Activated CD4-positive, alpha-beta T cell treated with anti-CD3 and anti-CD28 coated beads, Interleukin-10, Interleukin-2, amounts not matched to agents 100 ng/mL and 50 ng/mL, durations not matched to agents 16 hours and 8 hours (primary cell): ENCODE results near the gene JAG1.

Experiments
- DNase-seq: peaks from one replicate; pipeline ENCODE4 v3.0.0-alpha.2; 2020

Gene JAG1

DNA sequence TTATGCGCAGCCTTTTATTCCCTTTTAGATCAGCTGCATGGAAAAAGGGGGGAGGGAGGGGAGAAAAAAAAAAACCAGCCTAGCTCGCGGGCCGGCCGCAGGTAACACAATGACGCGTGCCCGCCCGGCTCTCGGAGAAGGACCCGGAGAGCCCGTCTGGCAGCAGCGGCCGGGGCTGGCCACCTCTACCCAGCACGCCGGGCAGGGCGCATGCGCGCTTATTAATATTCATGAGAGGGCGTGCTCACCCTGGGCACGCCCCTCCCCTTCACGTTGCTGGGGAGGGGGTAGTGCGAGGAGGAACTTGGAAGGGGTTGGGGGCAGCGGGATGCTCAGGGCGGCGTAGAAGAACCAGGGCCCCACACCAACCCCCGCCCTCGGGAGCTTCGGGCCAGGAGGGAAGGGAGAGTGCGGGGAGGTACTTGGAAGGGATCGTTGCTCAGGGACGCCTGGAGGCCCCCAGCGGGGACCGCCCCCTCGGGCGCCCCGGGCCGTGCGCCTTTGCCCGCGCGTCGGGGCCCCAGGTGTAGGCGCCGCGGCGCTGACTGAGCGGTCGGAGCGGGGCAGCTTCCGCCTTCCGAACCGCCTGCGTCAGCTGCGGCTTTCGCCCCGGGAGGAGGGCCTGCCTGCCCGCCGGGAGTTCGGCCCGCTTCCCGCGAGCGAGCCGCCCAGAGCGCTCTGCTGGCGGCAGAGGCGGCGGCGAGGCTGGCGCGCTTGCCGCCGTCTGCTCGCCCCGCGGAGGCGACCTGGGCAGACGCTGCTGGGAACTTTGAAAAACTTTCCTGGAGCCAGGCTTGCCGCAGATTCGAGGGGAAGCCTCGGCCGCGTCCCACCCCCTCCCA is at the start of gene JAG1:
Gene JAG1 (minus strand): TSS at position 158 of the 842 bp plus-strand sequence. CDS start 469 bp downstream, outside the sequence.
- peak; percentile 84 for DNase-seq

DNA sequence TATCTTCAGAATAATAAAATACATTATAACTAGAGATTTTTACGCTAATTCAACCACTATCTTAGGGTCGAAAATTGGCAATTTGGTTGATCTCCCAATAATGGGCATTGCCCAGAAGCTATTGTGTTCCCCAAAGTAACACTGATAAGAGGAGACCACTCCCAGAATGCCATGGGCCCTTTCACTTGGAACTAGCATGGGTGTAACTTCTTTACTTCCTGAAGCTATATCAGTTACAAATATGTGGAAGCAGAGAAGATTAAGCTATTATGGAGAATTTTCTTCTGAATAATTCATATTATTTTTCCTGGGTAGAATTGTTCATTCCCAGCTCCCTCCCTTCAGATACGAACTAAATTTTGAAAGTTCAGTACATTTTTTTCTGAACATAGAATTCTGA is 48.2 kb upstream of the JAG1 start:
- no peak for DNase-seq

DNA sequence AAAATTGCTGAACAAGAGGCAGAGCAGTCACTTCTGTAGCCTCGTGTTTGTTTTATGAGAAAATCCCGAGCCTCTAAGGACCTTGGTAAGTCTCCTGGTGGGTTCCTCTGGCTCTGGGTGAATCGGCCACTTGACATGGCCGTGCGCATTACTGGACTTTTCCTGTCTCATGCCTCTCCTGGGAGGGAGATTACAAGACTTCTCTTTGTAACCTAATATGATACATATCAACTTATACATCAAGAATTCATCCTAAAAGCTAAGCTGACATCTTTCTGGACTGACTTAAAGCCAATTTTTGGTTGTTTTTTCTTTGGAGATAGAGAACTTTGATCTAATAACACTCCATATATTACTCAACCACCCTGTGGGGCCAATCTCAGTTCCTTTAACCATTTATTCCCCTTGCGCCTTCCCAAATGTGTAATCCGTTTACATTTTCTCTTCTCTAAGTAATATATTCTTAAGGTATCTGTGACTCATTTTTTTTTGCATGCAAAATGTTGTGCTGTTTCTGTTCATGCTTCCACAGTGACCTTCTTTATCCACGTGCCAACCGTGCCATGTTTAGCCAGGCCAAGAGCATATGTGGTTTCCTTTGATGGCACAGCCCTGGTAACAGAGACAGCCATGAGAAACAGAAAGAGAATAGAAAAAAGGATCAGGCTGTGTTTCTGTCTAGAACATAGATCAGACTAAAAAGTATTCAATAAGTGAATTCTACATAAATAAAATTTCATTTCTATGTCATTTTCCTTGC is 47.5 kb upstream of the JAG1 start:
- no peak for DNase-seq

- DNase-seq: no peak
These were observed 46.8 kb upstream of the JAG1 start for GRCh38 chr20:10720565-10720964.

GRCh38 chr20:10719740-10720385 is 46.1 kb upstream of the JAG1 start:
- no peak for DNase-seq

DNA sequence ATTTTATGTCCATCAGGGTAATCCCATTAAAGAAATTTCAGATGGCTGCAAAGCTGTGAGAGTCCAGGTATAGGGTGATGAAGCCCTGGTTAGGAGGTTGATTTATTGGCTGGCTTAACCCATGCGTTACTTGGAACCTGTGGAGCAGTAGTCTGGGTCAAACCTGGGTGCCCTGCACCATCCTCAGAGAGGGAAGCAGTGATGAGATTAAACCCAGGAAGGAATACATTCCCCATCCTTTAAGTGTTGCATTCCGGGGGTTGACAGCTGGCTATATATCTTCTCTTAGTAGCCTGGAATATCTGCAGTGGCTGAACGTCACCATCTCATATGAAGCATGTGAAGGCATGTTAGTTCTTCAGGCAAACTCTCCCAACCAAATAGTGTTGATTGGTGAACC is 44.9 kb upstream of the JAG1 start:
- DNase-seq: no peak

GRCh38 chr20:10716855-10717254 is 43.1 kb upstream of the JAG1 start:
- no peak for DNase-seq

DNA sequence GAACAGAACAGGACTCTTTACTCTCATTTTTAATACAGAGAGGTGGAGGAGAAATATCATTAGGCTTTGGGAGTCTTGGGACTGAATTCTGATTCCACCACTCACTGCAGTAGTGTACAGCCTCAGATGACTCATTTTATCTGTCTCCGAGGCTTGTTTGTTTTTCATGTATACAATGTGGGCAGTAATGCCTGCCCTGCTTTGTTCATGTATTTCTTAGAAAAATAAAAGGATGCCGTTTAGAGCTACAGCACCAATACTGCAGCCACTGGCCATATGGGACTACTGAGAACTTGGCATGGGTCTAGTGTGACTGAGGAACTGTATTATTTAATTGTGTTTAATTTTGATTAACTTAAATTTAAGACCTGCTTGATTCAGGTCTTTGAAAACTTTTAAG is 41.2 kb upstream of the JAG1 start:
- DNase-seq: no peak

DNA sequence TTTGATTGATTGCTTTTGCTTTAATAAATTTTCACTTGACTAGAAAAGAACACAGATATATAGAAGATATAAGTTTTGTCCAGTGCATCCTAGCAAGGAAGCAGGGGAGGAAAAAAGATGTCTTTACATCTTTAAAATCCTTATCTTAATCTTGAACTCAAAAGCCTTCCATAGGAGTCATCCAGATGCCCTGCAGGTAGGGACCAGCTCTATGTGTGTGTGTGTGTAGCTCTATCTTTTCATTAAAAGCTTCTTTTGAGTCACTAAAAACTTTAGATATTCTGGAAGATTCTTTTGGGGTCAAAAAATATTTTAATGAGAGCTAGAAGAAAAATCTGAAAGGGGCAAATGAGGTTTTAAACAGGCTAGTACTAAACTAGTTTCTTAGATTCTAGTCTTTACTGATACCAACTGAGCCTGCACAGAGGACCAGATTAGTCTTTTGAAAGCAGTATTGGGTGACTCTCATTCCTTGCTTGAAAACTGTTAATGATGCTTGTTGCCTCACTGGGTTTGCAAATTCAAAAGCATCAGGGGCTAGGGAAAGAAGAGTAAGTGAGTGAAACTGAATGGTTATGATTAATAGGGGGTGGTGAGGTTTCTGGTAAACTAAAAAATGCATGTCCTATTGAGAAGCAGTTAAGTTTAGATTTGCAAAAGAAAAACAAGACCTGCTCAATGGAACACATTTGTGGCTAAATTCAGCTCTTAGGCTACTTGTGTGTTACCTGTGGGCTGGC is 40.6 kb upstream of the JAG1 start:
- no peak for DNase-seq

GRCh38 chr20:10713161-10713560 is 39.4 kb upstream of the JAG1 start:
- DNase-seq: no peak

GRCh38 chr20:10711903-10712451 is 38.2 kb upstream of the JAG1 start:
- DNase-seq: no peak

DNA sequence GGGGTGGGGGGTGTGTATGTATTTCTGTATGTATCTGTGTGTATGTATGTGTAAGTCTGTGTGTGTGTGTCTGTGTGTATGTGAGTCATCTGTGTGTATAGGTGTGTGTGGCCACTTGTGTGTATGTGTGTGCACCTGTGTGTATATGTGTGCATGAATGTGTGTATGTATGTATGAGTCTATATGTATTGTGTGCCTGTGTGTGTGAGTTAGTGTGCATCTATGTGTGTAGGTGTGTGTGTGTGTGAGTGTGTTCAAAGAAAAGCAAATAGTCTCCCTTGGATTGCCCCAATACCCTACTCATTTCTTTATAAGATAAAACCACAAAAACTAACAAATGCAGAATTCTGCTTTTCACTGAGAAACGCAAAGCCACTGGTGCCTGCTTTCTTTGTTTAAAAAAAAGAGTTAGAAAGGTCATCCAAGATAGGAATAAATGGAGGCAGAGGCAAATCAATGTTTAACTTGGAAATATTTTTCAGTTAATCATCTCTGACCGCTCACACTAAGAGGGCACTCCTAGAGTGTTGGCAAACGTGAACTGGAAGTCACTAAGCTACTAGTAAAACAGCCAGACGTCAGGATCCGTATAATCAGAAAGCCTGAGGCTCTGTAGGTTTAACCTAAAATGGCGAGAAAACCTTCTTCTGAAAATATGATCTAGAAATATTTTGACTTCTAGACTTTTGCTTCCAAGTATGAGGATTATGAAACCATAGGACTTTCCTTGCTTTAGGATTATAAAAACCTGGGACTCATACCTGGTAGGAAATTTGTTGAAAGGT is 37.4 kb upstream of the JAG1 start:
- DNase-seq: no peak

GRCh38 chr20:10709916-10710315 is 36.1 kb upstream of the JAG1 start:
- no peak for DNase-seq

- no peak for DNase-seq
These were observed 34.8 kb upstream of the JAG1 start for GRCh38 chr20:10708351-10709185.

GRCh38 chr20:10707791-10708190 is 34.0 kb upstream of the JAG1 start:
- no peak for DNase-seq

DNA sequence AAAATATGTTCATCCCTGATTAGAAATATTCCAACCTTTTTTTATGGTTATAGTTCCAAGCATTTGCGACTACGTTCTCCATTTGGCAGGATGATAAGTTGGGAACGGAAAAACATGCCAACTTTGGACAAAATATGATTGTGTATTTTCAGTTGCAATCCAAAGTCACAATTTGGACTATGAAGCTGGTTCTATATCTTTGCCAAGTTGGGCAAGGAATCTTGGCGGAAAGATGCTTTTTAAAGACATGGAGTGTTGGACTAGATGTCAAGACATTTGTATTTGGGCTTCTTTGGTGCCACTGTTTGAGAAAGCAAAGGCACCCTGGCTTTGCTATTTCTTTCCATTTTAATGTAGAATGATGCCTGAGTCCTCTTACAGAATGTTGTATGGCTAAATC is 33.3 kb upstream of the JAG1 start:
- no peak for DNase-seq

DNA sequence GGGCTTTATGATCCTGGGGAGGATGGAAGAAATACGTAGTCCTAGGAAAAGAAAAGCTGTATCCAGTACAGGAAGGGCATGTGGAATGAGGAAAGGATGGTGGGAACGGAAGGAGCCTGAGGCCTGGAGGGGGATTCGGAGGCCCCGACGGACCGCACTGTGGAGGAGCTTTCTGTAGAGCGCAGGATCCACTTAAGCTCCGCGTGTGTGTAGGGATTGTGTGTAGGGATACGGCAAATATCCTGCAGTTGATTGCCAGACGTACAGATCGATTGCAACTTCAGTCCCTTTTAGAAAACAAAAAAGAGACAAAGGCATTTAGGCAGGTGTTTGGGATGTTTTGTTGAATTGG is 32.6 kb upstream of the JAG1 start:
- DNase-seq: no peak

DNA sequence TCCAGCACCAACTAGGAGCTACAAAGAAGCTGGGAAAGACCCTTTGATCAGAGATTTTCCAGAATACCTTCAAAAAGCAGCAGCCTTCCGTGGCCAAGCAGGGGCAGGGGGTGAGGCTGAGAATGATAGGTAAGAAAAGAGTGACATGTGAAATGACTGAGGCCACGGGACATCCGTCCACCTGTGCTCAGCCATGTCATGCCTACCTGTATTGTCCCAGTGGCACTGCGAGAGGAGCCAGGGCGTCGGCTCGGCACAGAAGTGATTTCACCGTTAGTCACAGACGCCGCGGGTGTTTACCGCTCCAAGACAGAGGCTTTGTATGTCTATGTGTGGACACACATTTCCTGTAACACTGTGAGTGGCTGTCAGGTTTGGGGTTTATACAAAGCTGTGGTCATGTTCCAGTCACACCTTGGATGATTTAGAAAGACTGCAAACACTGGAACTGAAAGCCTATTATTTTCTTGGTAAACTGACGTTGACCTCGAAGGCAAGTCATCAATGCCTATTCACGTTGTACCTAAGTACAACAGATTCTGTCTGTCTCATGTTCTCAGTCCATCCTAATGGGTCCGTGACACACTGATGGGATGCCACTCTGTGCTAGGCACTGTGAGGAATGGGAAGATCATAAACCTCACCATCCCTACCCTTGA is 32.1 kb upstream of the JAG1 start:
- no peak for DNase-seq

DNA sequence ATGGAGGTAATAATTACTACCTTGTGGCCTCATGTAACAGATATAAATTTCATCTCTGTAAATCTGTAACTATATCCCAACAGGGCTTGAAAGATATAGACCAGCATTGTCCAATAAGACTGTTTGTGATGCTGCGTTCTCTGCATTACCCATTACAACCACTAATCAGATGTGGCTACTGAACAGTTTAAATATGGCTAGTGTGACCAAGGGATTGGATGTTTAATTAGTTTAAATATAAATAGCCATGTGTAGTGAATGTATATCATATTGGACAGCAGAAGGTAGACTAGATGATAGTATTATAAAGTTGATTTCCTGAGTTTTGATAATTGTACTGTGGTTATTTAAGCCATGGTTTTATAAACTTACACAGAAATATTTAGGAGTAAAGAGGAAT is 27.8 kb upstream of the JAG1 start:
- DNase-seq: no peak

- no peak for DNase-seq
These were observed 26.1 kb upstream of the JAG1 start for GRCh38 chr20:10699941-10700340.

- no peak for DNase-seq
These were observed 25.7 kb upstream of the JAG1 start for GRCh38 chr20:10699489-10699888.
